Stimulated activated CD8-positive, alpha-beta memory T cell treated with anti-CD3 and anti-CD28 coated beads, Interleukin-2, amount 100 ng/mL, for 48 hours (primary cell): ENCODE results near the gene NLRP14.

ENCODE experiments used
- DNase-seq, 2 donors: peaks; one replicate each; pipeline ENCODE4 v3.0.0-alpha.2; 2020; ENCODE audit warnings: low read depth in 2 of 2

Gene NLRP14

GRCh38 chr11:7050191-7050590 lies 29.9 kb downstream of the NLRP14 start:
- no peak for DNase-seq

- no peak for DNase-seq
Observed at GRCh38 chr11:7056828-7057513, 36.7 kb downstream of the NLRP14 start.

GRCh38 chr11:7057641-7058040 lies 37.4 kb downstream of the NLRP14 start:
- no peak for DNase-seq

GRCh38 chr11:7060868-7061267 lies 40.6 kb downstream of the NLRP14 start:
- no peak for DNase-seq

GRCh38 chr11:7062534-7062933 lies 42.3 kb downstream of the NLRP14 start:
- DNase-seq = no peak

- no peak for DNase-seq
Observed at GRCh38 chr11:7072401-7073028, 52.2 kb downstream of the NLRP14 start.

GRCh38 chr11:7077101-7077500 lies 56.8 kb downstream of the NLRP14 start:
- DNase-seq = no peak

GRCh38 chr11:7079545-7080135 lies 59.4 kb downstream of the NLRP14 start:
- no peak for DNase-seq

- no peak for DNase-seq
Observed at GRCh38 chr11:7080900-7081299, 60.6 kb downstream of the NLRP14 start.

- no peak for DNase-seq
Observed at GRCh38 chr11:7081441-7081840, 61.2 kb downstream of the NLRP14 start.

GRCh38 chr11:7088921-7089320 lies 68.6 kb downstream of the NLRP14 start, which contains the start of gene RBMXL2:
Gene RBMXL2, plus strand, starts transcription at chr11:7088998. Its CDS starts 123 bp downstream, at chr11:7089121.
- no peak for DNase-seq

GRCh38 chr11:7089328-7090251 lies 69.3 kb downstream of the NLRP14 start:
- DNase-seq = no peak

- DNase-seq = no peak
Observed at GRCh38 chr11:7098235-7098832, 78.1 kb downstream of the NLRP14 start.

GRCh38 chr11:7115780-7116179 lies 95.5 kb downstream of the NLRP14 start:
- no peak for DNase-seq

- no peak for DNase-seq
Observed at GRCh38 chr11:7116370-7116769, 96.1 kb downstream of the NLRP14 start.
